IMR-90 (cell line): ENCODE measurements around the gene MCHR2.

Source experiments
- CTCF ChIP-seq: conservative IDR thresholded peaks from 2 replicates; pipeline ENCODE4 v1.5.1; 2012; ENCODE audit warnings: mild to moderate bottlenecking, low read depth, low read length, improper control_type of control experiment
- POLR2A ChIP-seq: IDR thresholded peaks from 2 replicates; pipeline ENCODE4 v1.6.1; 2012; ENCODE audit warnings: mild to moderate bottlenecking, low read depth, low read length
- RAD21 ChIP-seq: IDR thresholded peaks from 2 replicates; pipeline ENCODE4 v1.6.1; 2012; ENCODE audit warnings: low read length, improper control_type of control experiment
- RCOR1 ChIP-seq: IDR thresholded peaks from 2 replicates; pipeline ENCODE4 v1.6.1; 2012; ENCODE audit warnings: mild to moderate bottlenecking, low read length, improper control_type of control experiment; ENCODE audit not compliant: insufficient replicate concordance

- TF ChIP-seq POLR2A (no peak), CTCF (no peak), RAD21 (no peak), RCOR1 (no peak)
Observed at GRCh38 chr6:99951016-99951805, 42.8 kb downstream of the MCHR2 start.
